Measurements from ENCODE around the gene TPM2. TPM values are rescaled to one million over a fixed set of nuclear protein-coding genes. Genes with fewer than 3 reads are reported as not detected.

Gene TPM2
- total and polyA plus RNA-seq, 8 donors: 460 to 3,642 (median 1,093) TPM

DNA sequence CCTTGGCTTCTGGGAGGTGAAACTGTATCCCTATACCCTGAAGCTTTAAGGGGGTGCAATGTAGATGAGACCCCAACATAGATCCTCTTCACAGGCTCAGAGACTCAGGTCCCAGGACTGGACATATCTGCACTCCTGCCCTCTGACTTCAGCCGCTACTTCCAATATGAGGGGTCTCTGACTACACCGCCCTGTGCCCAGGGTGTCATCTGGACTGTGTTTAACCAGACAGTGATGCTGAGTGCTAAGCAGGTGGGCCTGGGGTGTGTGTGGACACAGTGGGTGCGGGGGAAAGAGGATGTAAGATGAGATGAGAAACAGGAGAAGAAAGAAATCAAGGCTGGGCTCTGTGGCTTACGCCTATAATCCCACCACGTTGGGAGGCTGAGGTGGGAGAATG is 10.6 kb downstream of the TPM2 start:
- 87 to 91% (median 88%) methylated on average over 5 of the region's 5 CpGs for WGBS, 5 donors
- Histone ChIP-seq H3K4me1 (peaks cover 28 to 88% (median 61%) of the 10 kb centered on the region in 4 donors), H3K9me3 (no peaks in the 10 kb centered on the region), H3K4me3 (no peak overlapping the region), H3K27ac (peak overlapping the region; percentile 23 to 97 (median 92)), H3K27me3 (peaks cover 0 to 12% (median 0%) of the 10 kb centered on the region in 3 donors), H3K36me3 (peaks cover 18 to 42% (median 21%) of the 10 kb centered on the region in 4 donors)
- TF ChIP-seq POLR2A (IDR thresholded peaks at IDR 0.05) (no peak), POLR2AphosphoS5 (IDR thresholded peaks at IDR 0.05) (no peak), EP300 (IDR thresholded peaks at IDR 0.05) (no peak)
- TF ChIP-seq, protein P1, sequence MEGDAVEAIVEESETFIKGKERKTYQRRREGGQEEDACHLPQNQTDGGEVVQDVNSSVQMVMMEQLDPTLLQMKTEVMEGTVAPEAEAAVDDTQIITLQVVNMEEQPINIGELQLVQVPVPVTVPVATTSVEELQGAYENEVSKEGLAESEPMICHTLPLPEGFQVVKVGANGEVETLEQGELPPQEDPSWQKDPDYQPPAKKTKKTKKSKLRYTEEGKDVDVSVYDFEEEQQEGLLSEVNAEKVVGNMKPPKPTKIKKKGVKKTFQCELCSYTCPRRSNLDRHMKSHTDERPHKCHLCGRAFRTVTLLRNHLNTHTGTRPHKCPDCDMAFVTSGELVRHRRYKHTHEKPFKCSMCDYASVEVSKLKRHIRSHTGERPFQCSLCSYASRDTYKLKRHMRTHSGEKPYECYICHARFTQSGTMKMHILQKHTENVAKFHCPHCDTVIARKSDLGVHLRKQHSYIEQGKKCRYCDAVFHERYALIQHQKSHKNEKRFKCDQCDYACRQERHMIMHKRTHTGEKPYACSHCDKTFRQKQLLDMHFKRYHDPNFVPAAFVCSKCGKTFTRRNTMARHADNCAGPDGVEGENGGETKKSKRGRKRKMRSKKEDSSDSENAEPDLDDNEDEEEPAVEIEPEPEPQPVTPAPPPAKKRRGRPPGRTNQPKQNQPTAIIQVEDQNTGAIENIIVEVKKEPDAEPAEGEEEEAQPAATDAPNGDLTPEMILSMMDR (IDR thresholded peaks at IDR 0.05): no peak
- intact Hi-C loops (cut with DNase I; ENCODE audit: low total_unique reads): no loop called here
- no peak for DNase-seq

DNA sequence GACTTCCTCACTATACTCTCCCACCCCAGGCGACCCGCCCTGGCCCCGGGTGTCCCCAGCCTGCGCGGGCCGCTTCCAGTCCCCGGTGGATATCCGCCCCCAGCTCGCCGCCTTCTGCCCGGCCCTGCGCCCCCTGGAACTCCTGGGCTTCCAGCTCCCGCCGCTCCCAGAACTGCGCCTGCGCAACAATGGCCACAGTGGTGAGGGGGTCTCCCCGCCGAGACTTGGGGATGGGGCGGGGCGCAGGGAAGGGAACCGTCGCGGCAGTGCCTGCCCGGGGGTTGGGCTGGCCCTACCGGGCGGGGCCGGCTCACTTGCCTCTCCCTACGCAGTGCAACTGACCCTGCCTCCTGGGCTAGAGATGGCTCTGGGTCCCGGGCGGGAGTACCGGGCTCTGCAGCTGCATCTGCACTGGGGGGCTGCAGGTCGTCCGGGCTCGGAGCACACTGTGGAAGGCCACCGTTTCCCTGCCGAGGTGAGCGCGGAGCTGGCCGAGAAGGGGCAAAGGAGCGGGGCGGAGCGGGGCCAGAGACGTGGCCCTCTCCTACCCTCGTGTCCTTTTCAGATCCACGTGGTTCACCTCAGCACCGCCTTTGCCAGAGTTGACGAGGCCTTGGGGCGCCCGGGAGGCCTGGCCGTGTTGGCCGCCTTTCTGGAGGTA is 13.9 kb downstream of the TPM2 start:
- intact Hi-C loops (cut with DNase I; ENCODE audit: low total_unique reads): no loop called here

DNA sequence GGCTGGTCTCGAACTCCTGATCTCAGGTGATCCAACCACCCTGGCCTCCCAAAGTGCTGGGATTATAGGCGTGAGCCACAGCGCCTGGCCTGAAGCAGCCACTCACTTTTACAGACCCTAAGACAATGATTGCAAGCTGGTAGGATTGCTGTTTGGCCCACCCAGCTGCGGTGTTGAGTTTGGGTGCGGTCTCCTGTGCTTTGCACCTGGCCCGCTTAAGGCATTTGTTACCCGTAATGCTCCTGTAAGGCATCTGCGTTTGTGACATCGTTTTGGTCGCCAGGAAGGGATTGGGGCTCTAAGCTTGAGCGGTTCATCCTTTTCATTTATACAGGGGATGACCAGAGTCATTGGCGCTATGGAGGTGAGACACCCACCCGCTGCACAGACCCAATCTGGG is 14.5 kb downstream of the TPM2 start:
- intact Hi-C loops (cut with DNase I; ENCODE audit: low total_unique reads): no loop called here
- H3K4me1 ChIP-seq: peaks cover 31 to 79% (median 43%) of the 10 kb centered on the region in 4 donors
- H3K9me3 ChIP-seq: no peaks in the 10 kb centered on the region
- peak in 1 of 2 donors; percentile 49 for DNase-seq
- peak overlapping the region; percentile 89 to 100 (median 89) for H3K27ac ChIP-seq
- H3K27me3 ChIP-seq: peaks cover 0 to 12% (median 0%) of the 10 kb centered on the region in 3 donors
- peaks cover 0 to 11% (median 0%) of the 10 kb centered on the region in 4 donors for H3K36me3 ChIP-seq
- H3K4me3 ChIP-seq: peak overlapping the region; percentile 50 to 72 (median 53)
- 16 to 31% (median 22%) methylated on average over 10 to 13 of the region's 13 CpGs for WGBS, 5 donors
- TF ChIP-seq POLR2A (IDR thresholded peaks at IDR 0.05) (no peak), POLR2AphosphoS5 (IDR thresholded peaks at IDR 0.05) (no peak), EP300 (IDR thresholded peaks at IDR 0.05) (no peak)
- TF ChIP-seq, protein P1 (IDR thresholded peaks at IDR 0.05): no peak

More for the DNA sequence above, 13.9 kb downstream of the TPM2 start:
- peak overlapping the region; percentile 50 to 72 (median 53) for H3K4me3 ChIP-seq
- no peaks in the 10 kb centered on the region for H3K9me3 ChIP-seq
- TF ChIP-seq POLR2AphosphoS5 (IDR thresholded peaks at IDR 0.05) (peak in 2 of 3 donors; percentile 28 to 38), EP300 (IDR thresholded peaks at IDR 0.05) (no peak), POLR2A (IDR thresholded peaks at IDR 0.05) (no peak)
- TF ChIP-seq, protein P1 (IDR thresholded peaks at IDR 0.05): no peak
- 4 to 9% (median 7%) methylated on average over 34 to 51 of the region's 51 CpGs for WGBS, 5 donors
- H3K4me1 ChIP-seq: peaks cover 33 to 81% (median 49%) of the 10 kb centered on the region in 4 donors
- H3K27me3 ChIP-seq: peaks cover 0 to 12% (median 0%) of the 10 kb centered on the region in 3 donors
- DNase-seq: peak; percentile 65 to 90
- H3K36me3 ChIP-seq: peaks cover 0 to 16% (median 0%) of the 10 kb centered on the region in 4 donors
- H3K27ac ChIP-seq: peak overlapping the region; percentile 89 to 100 (median 89)

DNA sequence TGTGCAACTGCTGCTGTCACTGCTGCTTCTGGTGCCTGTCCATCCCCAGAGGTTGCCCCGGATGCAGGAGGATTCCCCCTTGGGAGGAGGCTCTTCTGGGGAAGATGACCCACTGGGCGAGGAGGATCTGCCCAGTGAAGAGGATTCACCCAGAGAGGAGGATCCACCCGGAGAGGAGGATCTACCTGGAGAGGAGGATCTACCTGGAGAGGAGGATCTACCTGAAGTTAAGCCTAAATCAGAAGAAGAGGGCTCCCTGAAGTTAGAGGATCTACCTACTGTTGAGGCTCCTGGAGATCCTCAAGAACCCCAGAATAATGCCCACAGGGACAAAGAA is 15.7 kb downstream of the TPM2 start:
- peak overlapping the region; percentile 89 to 100 (median 89) for H3K27ac ChIP-seq
- TF ChIP-seq, protein P1 (IDR thresholded peaks at IDR 0.05): no peak
- TF ChIP-seq POLR2A (IDR thresholded peaks at IDR 0.05) (no peak), POLR2AphosphoS5 (IDR thresholded peaks at IDR 0.05) (no peak), EP300 (IDR thresholded peaks at IDR 0.05) (no peak)

More for the DNA sequence above, 15.7 kb downstream of the TPM2 start:
- Histone ChIP-seq H3K4me3 (peak overlapping the region; percentile 50 to 72 (median 53)), H3K9me3 (no peaks in the 10 kb centered on the region), H3K27me3 (peaks cover 0 to 12% (median 0%) of the 10 kb centered on the region in 3 donors), H3K4me1 (peaks cover 26 to 72% (median 43%) of the 10 kb centered on the region in 4 donors), H3K36me3 (peaks cover 0 to 5% (median 0%) of the 10 kb centered on the region in 4 donors)
- DNase-seq: no peak
- intact Hi-C loops (cut with DNase I; ENCODE audit: low total_unique reads): no loop called here
- WGBS, 5 donors: 25 to 44% (median 34%) methylated on average over 1 to 3 of the region's 3 CpGs; no CpG with 5 or more reads in 1 of the 5 donors

Measured in stomach (tissue), 9 donors.